IgD-negative memory B cell (primary cell): ENCODE data around the gene CD160. TPM values are rescaled to one million over a fixed set of nuclear protein-coding genes. Genes with fewer than 3 reads are reported as not detected.
"Not testable (repeated sequence)": the region's sequence is repeated elsewhere in the genome, so short reads cannot be mapped to it uniquely, and the experiment has no call there.

Experiments
- H3K27ac Mint-ChIP-seq, 3 donors: one replicate each; pipeline ENCODE4 v1.8.0; 2020 to 2022; ENCODE audit warnings: mild to moderate bottlenecking in 3 of 3, mixed read lengths in 3 of 3, moderate library complexity in 1 of 3
- H3K27me3 Mint-ChIP-seq: one replicate; pipeline ENCODE4 v1.8.0; 2021; ENCODE audit warnings: mixed read lengths
- H3K36me3 Mint-ChIP-seq: one replicate; pipeline ENCODE4 v1.8.0; 2020; ENCODE audit warnings: mild to moderate bottlenecking, mixed read lengths
- H3K4me1 Mint-ChIP-seq, 3 donors: one replicate each; pipeline ENCODE4 v1.8.0; 2020 to 2022; ENCODE audit warnings: mixed read lengths in 3 of 3, mild to moderate bottlenecking in 1 of 3
- H3K4me3 Mint-ChIP-seq, 4 donors: one replicate each; pipeline ENCODE4 v1.8.0; 2020 to 2022; ENCODE audit warnings: mild to moderate bottlenecking in 4 of 4, mixed read lengths in 4 of 4, moderate library complexity in 3 of 4
- H3K9me3 Mint-ChIP-seq, 3 donors: one replicate each; pipeline ENCODE4 v1.8.0; 2020 to 2021; ENCODE audit warnings: mixed read lengths in 3 of 3, mild to moderate bottlenecking in 1 of 3
- polyA plus RNA-seq: library from polyadenylated mRNA; unstranded; fragments of 300-500 nt; fragmentation: Illumina TruSeq; gene quantifications from one replicate; pipeline ENCODE4 v1.2.3, GENCODE V29; 2021

Gene CD160
- polyA plus RNA-seq, 1 donor from 2014 or later, result 1.8 TPM

DNA sequence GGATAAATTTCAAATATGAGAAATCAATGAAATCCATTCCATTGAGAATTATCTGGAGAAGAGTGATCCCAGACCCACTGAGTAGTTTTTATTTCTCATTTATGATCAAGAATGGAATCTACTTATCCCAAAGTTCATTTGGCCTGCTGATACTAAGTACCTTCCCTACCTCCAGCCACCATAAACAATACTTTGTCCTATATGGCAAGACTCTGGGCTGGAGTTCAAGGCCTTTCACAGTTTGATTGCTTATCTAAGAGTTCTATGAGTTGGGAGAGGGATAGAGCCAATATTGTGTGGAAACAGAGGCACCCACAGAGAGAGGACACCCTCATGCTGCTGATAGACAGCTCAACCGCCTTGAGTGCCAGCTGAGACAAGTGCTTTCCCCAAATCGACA is 17.2 kb upstream of the CD160 start:
- Mint-ChIP-seq H3K9me3 (no peaks in the 10 kb centered on the region), H3K4me1 (no peaks in the 10 kb centered on the region), H3K27ac (no peak overlapping the region), H3K4me3 (no peak overlapping the region), H3K27me3 (peaks cover 3% of the 10 kb centered on the region), H3K36me3 (no peaks in the 10 kb centered on the region)

GRCh38 chr1:145702826-145703225 is 16.5 kb upstream of the CD160 start:
- Mint-ChIP-seq H3K27ac (no peak overlapping the region), H3K4me1 (peaks cover 0 to under 1% (median under 1%) of the 10 kb centered on the region in 3 donors), H3K36me3 (no peaks in the 10 kb centered on the region), H3K9me3 (no peaks in the 10 kb centered on the region), H3K4me3 (no peak overlapping the region), H3K27me3 (peaks cover 3% of the 10 kb centered on the region)

GRCh38 chr1:145705622-145706021 is 13.7 kb upstream of the CD160 start:
- Mint-ChIP-seq H3K36me3 (peaks cover 2% of the 10 kb centered on the region), H3K4me1 (peaks cover 0 to 8% (median 2%) of the 10 kb centered on the region in 3 donors), H3K27ac (no peak overlapping the region), H3K27me3 (peaks cover 3% of the 10 kb centered on the region), H3K4me3 (no peak overlapping the region), H3K9me3 (peaks cover 0 to 3% (median 0%) of the 10 kb centered on the region in 3 donors)

DNA sequence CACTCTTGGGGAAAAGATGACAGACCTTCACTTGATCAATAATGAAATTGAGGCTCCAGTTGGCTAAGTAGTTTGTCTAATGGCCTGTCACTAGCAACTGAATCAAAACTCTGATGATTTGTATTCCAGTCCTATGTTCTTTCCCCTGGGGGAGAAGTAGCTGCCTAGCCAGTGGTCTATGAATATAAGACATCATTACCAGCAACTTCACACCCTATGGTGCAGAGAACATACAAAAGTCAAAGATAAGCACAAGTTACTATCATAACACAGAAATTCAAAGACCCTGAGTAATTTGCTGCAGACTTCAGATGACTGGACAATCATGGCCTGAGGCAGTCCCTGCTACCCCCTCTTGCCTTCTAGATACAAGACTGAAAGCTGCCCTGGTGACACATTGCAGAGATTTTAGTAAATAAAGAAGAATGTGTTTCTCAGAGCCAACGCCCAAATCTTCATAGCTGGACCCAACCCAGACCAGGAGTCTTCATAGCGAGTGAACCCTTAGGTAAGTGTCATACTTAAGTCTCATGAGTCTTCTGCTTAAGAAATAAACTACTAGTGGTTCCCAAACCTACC is 13.1 kb upstream of the CD160 start:
- peaks cover 0 to 3% (median 2%) of the 10 kb centered on the region in 3 donors for H3K9me3 Mint-ChIP-seq
- peaks cover 0 to 8% (median 2%) of the 10 kb centered on the region in 3 donors for H3K4me1 Mint-ChIP-seq
- H3K36me3 Mint-ChIP-seq, result peaks cover 2% of the 10 kb centered on the region
- H3K27me3 Mint-ChIP-seq, result peaks cover 3% of the 10 kb centered on the region
- no peak overlapping the region for H3K27ac Mint-ChIP-seq
- H3K4me3 Mint-ChIP-seq, result no peak overlapping the region

DNA sequence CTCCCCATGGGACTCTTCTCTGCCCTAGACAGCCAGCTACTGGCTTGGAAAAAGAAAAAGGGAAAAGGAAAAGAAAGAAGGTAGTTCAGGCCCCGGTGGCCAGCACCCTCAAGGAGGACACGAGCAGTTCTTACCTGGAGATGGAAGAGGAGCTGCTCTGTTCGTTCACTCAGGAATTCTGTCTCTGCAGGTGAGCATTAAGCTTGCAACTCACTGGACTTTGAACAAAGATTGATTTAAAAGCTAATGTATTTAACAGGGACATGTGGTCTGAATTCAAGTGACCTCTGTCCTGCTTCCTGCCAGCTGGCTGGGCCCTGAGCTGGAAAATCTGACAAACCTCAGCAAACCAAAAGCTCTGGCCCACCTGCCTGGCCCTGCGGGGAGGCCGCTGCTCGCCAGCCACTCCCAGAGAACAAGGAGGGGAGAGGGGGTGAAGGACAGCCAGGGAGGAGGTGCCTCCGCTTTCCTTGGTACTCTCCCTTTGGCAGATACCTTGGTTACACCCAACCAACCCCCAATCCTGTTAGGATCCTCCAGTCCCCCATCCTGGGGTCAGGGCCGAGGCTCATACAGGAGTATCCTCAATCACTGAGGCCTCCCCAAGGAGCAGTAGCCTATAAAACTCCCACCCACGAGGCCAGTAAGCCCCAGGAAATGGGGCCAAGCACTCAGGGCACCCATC is 12.0 kb upstream of the CD160 start, which contains the start of gene PDZK1:
Gene PDZK1 (minus strand): TSS at position 186 of the 685 bp plus-strand sequence. CDS start 19,347 bp downstream, outside the sequence.
- peaks cover 3% of the 10 kb centered on the region for H3K27me3 Mint-ChIP-seq
- H3K36me3 Mint-ChIP-seq, result peaks cover 2% of the 10 kb centered on the region
- H3K4me1 Mint-ChIP-seq, result peaks cover 0 to 8% (median 2%) of the 10 kb centered on the region in 3 donors
- H3K9me3 Mint-ChIP-seq, result peaks cover 0 to 3% (median 2%) of the 10 kb centered on the region in 3 donors
- no peak within 1 kb of the TSS for H3K27ac Mint-ChIP-seq
- H3K4me3 Mint-ChIP-seq, result no peak within 1 kb of the TSS

DNA sequence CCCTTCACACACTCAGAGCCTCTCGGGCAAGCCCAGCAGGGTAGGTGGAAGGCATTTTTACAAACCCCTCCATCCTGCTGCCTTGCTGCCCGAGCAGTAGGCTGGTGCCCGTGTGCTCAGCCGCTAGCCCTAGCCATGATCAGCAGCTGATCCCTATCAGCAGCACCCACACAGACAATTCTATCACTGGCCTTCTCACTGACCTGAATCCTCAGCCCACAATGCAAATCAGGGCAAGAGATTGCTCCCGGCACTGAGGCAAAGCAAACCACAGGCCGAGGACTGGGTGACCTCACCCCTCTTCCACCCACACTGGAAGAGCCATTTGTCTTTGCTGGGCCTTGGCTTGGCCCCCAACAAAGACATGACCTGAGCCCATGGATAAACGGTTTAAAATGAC is 11.2 kb upstream of the CD160 start:
- Mint-ChIP-seq H3K4me1 (peaks cover 0 to 8% (median 2%) of the 10 kb centered on the region in 3 donors), H3K9me3 (peaks cover 0 to 3% (median 2%) of the 10 kb centered on the region in 3 donors), H3K4me3 (no peak overlapping the region), H3K27ac (no peak overlapping the region), H3K36me3 (peaks cover 2% of the 10 kb centered on the region), H3K27me3 (peaks cover 3% of the 10 kb centered on the region)

DNA sequence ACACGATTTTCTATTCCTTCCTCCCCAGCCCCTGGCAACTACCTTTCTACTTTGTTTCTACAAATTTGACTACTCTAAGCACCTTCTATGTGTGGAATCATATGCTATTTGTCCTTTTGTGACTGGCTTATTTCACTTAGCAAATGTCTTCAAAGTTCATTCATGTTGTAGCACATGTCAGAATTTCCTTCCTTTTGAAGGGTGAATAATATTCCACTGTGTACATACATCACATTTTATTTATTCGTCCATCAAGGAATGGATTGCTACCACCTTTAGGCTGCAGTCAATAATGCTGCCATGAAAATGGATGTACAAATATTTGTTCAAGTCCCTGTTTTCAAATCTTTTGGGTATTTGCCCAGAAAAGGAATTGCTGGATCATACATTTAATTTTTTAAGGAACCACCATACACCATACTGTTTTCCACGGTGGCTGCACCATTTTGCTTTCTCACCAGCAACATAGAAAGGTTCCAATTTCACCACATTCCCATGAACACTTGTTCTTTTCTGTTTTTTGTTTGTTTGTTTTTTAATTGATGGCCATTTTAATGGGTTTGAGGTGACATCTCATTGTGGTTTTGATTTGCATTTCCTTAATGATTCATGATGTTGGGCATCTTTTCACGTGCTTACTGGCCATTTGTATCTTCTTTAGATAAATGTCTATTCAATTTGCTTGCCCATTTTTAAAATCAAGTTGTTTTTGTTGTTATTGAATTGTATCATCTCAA is 8.8 kb upstream of the CD160 start:
- no peaks in the 10 kb centered on the region for H3K27me3 Mint-ChIP-seq
- H3K4me1 Mint-ChIP-seq, result peaks cover 0 to 8% (median 2%) of the 10 kb centered on the region in 3 donors
- H3K4me3 Mint-ChIP-seq, result peak overlapping the region in 1 of 4 donors; percentile 51
- peaks cover 2% of the 10 kb centered on the region for H3K36me3 Mint-ChIP-seq
- peaks cover 0 to 3% (median 2%) of the 10 kb centered on the region in 3 donors for H3K9me3 Mint-ChIP-seq
- no peak overlapping the region for H3K27ac Mint-ChIP-seq

DNA sequence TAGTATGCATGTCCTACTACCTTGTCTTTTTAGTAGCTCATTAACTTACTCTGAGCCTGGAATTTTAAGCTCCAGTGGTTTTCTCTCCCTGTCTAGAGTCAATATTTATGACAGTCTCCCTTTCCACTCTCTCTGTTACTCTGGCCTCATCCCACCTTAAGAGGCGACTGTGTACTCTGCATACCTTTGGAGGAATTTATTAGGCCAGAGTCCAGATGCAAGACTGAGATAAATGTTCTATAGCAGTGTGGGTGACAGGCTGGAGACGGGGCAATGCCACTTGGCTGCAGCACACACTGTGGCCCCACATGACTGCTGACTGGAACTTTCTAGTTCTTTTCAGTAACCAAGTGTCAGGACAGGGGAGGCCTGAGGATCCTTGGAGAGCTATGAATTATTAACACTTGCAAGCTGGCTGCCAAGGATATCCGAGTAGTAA is 8.1 kb upstream of the CD160 start:
- peaks cover 0 to 8% (median 2%) of the 10 kb centered on the region in 3 donors for H3K4me1 Mint-ChIP-seq
- no peaks in the 10 kb centered on the region for H3K27me3 Mint-ChIP-seq
- H3K4me3 Mint-ChIP-seq, result no peak overlapping the region
- peaks cover 0 to 3% (median 2%) of the 10 kb centered on the region in 3 donors for H3K9me3 Mint-ChIP-seq
- H3K27ac Mint-ChIP-seq, result no peak overlapping the region
- H3K36me3 Mint-ChIP-seq, result peaks cover 2% of the 10 kb centered on the region

- peaks cover 2% of the 10 kb centered on the region for H3K36me3 Mint-ChIP-seq
- H3K9me3 Mint-ChIP-seq, result peaks cover 0 to 3% (median 2%) of the 10 kb centered on the region in 3 donors
- H3K27me3 Mint-ChIP-seq, result no peaks in the 10 kb centered on the region
- H3K4me1 Mint-ChIP-seq, result peaks cover 0 to 2% (median 0%) of the 10 kb centered on the region in 3 donors
- H3K27ac Mint-ChIP-seq, result no peak overlapping the region
- no peak overlapping the region for H3K4me3 Mint-ChIP-seq
Measured at GRCh38 chr1:145714524-145715111, 4.7 kb upstream of the CD160 start.

DNA sequence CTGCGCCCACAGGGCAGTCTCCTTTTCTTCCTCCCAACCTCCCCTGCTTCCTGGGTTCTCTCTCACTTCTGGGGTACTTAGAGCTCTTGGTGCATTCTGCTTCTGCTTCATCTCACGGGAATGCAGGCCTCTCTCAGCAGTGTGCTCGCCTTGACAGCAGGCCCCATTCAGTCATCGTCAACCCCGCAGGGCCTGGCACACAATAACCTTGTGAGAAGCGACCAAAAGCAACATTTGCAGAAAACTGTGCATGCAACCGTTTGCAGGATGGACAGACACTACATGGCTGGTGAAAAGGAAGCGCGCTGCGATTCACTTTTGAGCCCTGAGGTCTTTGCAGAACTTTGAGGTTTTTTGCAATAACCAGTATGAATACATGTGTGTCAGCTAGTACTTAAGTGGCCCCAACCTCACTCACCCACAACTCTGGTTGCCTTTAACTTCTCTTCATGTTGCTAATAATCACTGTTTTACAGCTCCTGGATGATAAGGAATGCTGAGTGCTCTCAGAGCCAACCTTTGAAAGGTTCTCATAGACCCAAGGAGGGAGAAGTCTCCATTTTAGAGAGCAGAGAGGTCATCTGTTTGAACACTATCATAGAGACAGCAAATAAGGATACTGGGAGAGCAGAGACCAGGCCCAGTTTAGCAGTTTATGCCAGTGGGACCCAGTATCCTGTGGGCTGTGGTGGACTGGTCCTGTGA is 2.5 kb upstream of the CD160 start:
- Mint-ChIP-seq H3K36me3 (no peaks in the 10 kb centered on the region), H3K4me1 (peaks cover 0 to 8% (median 7%) of the 10 kb centered on the region in 3 donors), H3K27me3 (peaks cover 7% of the 10 kb centered on the region), H3K27ac (peak overlapping the region in 1 of 3 donors; percentile 66), H3K4me3 (no peak overlapping the region), H3K9me3 (no peaks in the 10 kb centered on the region)

DNA sequence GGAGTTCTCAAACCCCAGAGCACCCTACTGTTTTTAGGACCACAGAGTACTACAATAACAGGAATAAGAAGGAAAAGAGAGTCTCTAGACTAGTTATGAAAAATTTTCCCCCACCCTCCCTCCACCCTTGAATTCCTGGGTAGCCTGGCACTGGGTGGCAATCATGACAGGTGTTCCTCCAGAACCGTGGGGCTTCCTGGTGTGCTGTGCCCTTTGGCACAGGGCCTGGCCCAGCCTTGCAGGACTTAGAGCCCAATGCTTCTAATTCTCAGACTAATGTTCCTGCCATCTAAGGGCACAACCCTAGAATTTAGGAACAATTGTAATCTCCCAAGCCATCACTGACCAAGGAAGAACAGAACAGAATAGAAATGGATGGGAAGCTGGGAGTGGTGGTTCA is 1.5 kb upstream of the CD160 start:
- H3K9me3 Mint-ChIP-seq, result no peaks in the 10 kb centered on the region
- no peaks in the 10 kb centered on the region for H3K36me3 Mint-ChIP-seq
- H3K4me3 Mint-ChIP-seq, result no peak overlapping the region
- H3K27ac Mint-ChIP-seq, result peak overlapping the region in 1 of 3 donors; percentile 60
- peaks cover 0 to 8% (median 7%) of the 10 kb centered on the region in 3 donors for H3K4me1 Mint-ChIP-seq
- H3K27me3 Mint-ChIP-seq, result peaks cover 9% of the 10 kb centered on the region

DNA sequence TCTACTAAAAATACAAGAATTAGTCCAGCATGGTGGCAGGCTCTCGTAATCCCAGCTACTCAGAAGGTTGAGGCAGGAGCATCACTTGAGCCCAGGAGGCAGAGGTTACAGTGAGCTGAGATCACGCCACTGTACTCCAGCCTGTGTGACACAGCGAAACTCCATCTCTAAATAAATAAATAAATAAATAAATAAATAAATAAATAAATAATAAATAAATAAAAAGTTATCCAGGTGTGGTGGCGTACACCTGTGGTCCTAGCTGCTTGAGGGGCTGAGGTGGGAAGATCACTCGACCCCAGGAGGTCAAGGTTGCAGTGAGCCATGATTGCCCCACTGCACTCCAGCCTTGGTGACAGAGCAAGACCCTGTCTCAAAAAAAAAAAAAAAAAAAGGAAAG is 834 bp upstream of the CD160 start:
- not testable (repeated sequence) for H3K27ac Mint-ChIP-seq, H3K36me3 Mint-ChIP-seq, H3K9me3 Mint-ChIP-seq, H3K4me1 Mint-ChIP-seq, H3K4me3 Mint-ChIP-seq
- peaks cover 10% of the 10 kb centered on the region for H3K27me3 Mint-ChIP-seq

DNA sequence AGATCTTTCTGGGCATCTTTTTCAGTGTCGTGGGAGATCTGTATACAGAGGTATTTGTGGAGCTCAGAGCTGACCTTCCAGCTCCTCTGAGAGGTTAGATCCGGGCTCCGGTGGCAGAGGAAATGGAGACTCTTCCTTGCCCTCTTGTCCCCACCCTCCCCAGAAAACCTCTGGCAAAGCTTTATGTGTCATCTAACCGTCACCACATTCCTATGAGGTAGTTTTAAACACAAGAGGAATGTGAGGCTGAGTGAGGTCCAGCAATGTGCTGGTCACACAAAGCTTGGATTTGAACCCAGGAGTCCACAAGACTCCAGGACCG is 1.2 kb downstream of the CD160 start:
- H3K27ac Mint-ChIP-seq, result peak overlapping the region in 1 of 3 donors; percentile 10
- peaks cover 10% of the 10 kb centered on the region for H3K27me3 Mint-ChIP-seq
- peaks cover 0 to 8% (median 7%) of the 10 kb centered on the region in 3 donors for H3K4me1 Mint-ChIP-seq
- H3K4me3 Mint-ChIP-seq, result peak overlapping the region in 2 of 4 donors; percentile 84 to 85
- no peaks in the 10 kb centered on the region for H3K9me3 Mint-ChIP-seq
- no peaks in the 10 kb centered on the region for H3K36me3 Mint-ChIP-seq

GRCh38 chr1:145720878-145721671 is 1.8 kb downstream of the CD160 start:
- peak overlapping the region in 3 of 4 donors; percentile 65 to 85 (median 79) for H3K4me3 Mint-ChIP-seq
- H3K27me3 Mint-ChIP-seq, result peaks cover 10% of the 10 kb centered on the region
- peaks cover 0 to 8% (median 7%) of the 10 kb centered on the region in 3 donors for H3K4me1 Mint-ChIP-seq
- no peaks in the 10 kb centered on the region for H3K9me3 Mint-ChIP-seq
- H3K36me3 Mint-ChIP-seq, result no peaks in the 10 kb centered on the region
- peak overlapping the region in 1 of 3 donors; percentile 16 for H3K27ac Mint-ChIP-seq
